ENCODE data around the gene GSKIP.

DNA sequence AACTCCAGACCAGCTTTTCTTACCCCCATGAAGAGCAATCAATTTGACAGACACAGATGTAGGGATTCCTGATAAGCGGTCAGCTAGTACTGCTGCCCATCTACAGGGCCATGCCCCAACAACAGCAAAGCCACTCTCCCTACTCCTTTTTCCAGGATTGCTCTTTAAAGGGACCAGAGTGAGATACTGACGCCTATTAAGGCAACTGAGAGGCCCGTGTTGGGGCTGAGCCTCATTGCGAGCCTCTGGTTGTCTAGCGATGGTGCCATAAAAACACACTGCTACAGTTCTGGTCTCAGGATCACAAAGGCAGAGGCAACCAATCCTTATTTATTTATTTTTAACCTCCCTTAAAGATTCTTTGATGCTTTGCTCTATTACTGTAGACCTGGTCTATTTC is 59.7 kb downstream of the GSKIP start:
- TF ChIP-seq, protein P1, sequence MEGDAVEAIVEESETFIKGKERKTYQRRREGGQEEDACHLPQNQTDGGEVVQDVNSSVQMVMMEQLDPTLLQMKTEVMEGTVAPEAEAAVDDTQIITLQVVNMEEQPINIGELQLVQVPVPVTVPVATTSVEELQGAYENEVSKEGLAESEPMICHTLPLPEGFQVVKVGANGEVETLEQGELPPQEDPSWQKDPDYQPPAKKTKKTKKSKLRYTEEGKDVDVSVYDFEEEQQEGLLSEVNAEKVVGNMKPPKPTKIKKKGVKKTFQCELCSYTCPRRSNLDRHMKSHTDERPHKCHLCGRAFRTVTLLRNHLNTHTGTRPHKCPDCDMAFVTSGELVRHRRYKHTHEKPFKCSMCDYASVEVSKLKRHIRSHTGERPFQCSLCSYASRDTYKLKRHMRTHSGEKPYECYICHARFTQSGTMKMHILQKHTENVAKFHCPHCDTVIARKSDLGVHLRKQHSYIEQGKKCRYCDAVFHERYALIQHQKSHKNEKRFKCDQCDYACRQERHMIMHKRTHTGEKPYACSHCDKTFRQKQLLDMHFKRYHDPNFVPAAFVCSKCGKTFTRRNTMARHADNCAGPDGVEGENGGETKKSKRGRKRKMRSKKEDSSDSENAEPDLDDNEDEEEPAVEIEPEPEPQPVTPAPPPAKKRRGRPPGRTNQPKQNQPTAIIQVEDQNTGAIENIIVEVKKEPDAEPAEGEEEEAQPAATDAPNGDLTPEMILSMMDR (IDR thresholded peaks at IDR 0.05; ENCODE audit: low read depth, low read length) = no peak
- no peak for TF ChIP-seq EZH2phosphoT487 (IDR thresholded peaks at IDR 0.05; ENCODE audit: low read depth)

Measured in OCI-LY3 (cell line).